Endothelial cell of umbilical vein (primary cell): ENCODE data around the gene RNLS. TPM values are rescaled to one million over a fixed set of nuclear protein-coding genes. Genes with fewer than 3 reads are reported as not detected.

Source experiments
- BruUV-seq: library from RNA; stranded (reverse); fragments of 400-500 nt; replicated peaks from 2 replicates; lab custom pipeline; 2021; lab: Mats Ljungman, UMichigan
- CTCF ChIA-PET: fragments of 300-600, 350-600 bp; sonication (Branson Sonifier 250); formaldehyde crosslinking; loops from one replicate; lab custom pipeline; 2021; ENCODE audit warnings: antibody characterized with exemption, inconsistent platforms; lab: Charles Lee
- POLR2A ChIA-PET: fragments of 300-600, 350-600 bp; sonication (Branson Sonifier 250); formaldehyde crosslinking; loops from one replicate; lab custom pipeline; 2021; ENCODE audit warnings: antibody characterized with exemption, inconsistent platforms; lab: Charles Lee
- DNase-seq: peaks from one replicate; pipeline ENCODE4 v3.0.0-alpha.2; 2011; ENCODE audit warnings: low read depth, low spot score
- FAIRE-seq: peaks from 2 replicates; lab custom pipeline; 2011; peaks lifted over from hg19 to GRCh38; lab: Jason Lieb, UNC
- H2AFZ ChIP-seq: 2 replicates; pipeline ENCODE4 v1.6.0; 2012; ENCODE audit warnings: low read depth, low read length, control low read depth, inconsistent platforms
- H3K27ac ChIP-seq: 2 replicates; pipeline ENCODE4 v1.5.1; 2011; ENCODE audit warnings: low read depth, mild to moderate bottlenecking, control low read depth, low read length, moderate library complexity; ENCODE audit not compliant: insufficient read depth
- H3K27me3 ChIP-seq, 2 experiments: 2 replicates each; pipeline versions ENCODE4 v1.6.0 to v1.6.1; 2011; ENCODE audit warnings: low read length in 2 of 2, mixed read lengths in 1 of 2; ENCODE audit not compliant: control insufficient read depth in 2 of 2, insufficient read depth in 2 of 2
- H3K36me3 ChIP-seq, 2 experiments: 2 replicates in 1 of 2; 3 replicates in 1 of 2; pipeline ENCODE4 v1.5.1; 2011; ENCODE audit warnings: low read length in 2 of 2, mild to moderate bottlenecking in 1 of 2, moderate library complexity in 1 of 2; ENCODE audit not compliant: control insufficient read depth in 2 of 2, insufficient read depth in 2 of 2; ENCODE audit errors: extremely low read depth in 1 of 2
- H3K4me1 ChIP-seq: 3 replicates; pipeline ENCODE4 v1.5.1; 2011; ENCODE audit warnings: mild to moderate bottlenecking, low read length; ENCODE audit not compliant: control insufficient read depth, insufficient read depth; ENCODE audit errors: extremely low read depth
- H3K4me2 ChIP-seq: 2 replicates; pipeline ENCODE4 v1.6.1; 2011; ENCODE audit warnings: low read length, control low read depth, mixed read lengths; ENCODE audit not compliant: insufficient read depth
- H3K4me3 ChIP-seq, 3 experiments: fragments of 200-600 bp in 1 of 3; sonication (generic), shearing (Covaris generic) in 1 of 3; replicated peaks in 1 of 3; 2 replicates each; pipeline ENCODE4 v1.5.1; 2011 to 2016; ENCODE audit warnings: control low read depth in 3 of 3, low read length in 3 of 3, mild to moderate bottlenecking in 2 of 3, inconsistent platforms in 1 of 3, low read depth in 1 of 3, moderate library complexity in 1 of 3; ENCODE audit not compliant: insufficient read depth in 1 of 3
- H3K79me2 ChIP-seq: 2 replicates; pipeline ENCODE4 v1.6.0; 2012; ENCODE audit warnings: low read length, inconsistent platforms; ENCODE audit not compliant: control insufficient read depth, insufficient read depth
- H3K9ac ChIP-seq: replicated peaks from 2 replicates; pipeline ENCODE3; 2011; ENCODE audit warnings: low read length, control low read depth; ENCODE audit not compliant: insufficient read depth; ENCODE audit errors: extremely low read depth
- H3K9me1 ChIP-seq: replicated peaks from 3 replicates; pipeline ENCODE4 v1.6.0; 2011; ENCODE audit warnings: mild to moderate bottlenecking, low read length; ENCODE audit not compliant: control insufficient read depth, insufficient read depth; ENCODE audit errors: extremely low read depth
- H3K9me3 ChIP-seq: replicated peaks from 2 replicates; pipeline ENCODE4 v1.5.1; 2012; ENCODE audit warnings: low read length, inconsistent platforms; ENCODE audit not compliant: control insufficient read depth, insufficient read depth
- H4K20me1 ChIP-seq: replicated peaks from 2 replicates; pipeline ENCODE3; 2011; ENCODE audit warnings: mild to moderate bottlenecking, low read length; ENCODE audit not compliant: control insufficient read depth, insufficient read depth; ENCODE audit errors: extremely low read depth
- CTCF ChIP-seq, 2 donors: IDR thresholded peaks; 1 replicate in 1 of 2; 2 replicates in 1 of 2; pipeline ENCODE4 v1.5.1; 2011; ENCODE audit warnings: low read length in 2 of 2, mild to moderate bottlenecking in 2 of 2, moderate library complexity in 2 of 2, control low read depth in 1 of 2, inconsistent platforms in 1 of 2, low read depth in 1 of 2; ENCODE audit not compliant: insufficient read depth in 1 of 2; ENCODE audit errors: extremely low read depth in 1 of 2
- EZH2 ChIP-seq: IDR thresholded peaks from 2 replicates; pipeline ENCODE4 v1.6.1; 2012; ENCODE audit warnings: borderline replicate concordance, low read depth, mild to moderate bottlenecking, moderate library complexity, low read length, inconsistent platforms; ENCODE audit not compliant: severe bottlenecking
- FOS ChIP-seq: IDR thresholded peaks from 2 replicates; pipeline ENCODE4 v1.6.1; 2011; ENCODE audit warnings: mild to moderate bottlenecking, low read length, moderate library complexity, borderline replicate concordance; ENCODE audit not compliant: insufficient read depth
- GATA2 ChIP-seq: IDR thresholded peaks from 2 replicates; pipeline ENCODE4 v1.7.0; 2011; ENCODE audit warnings: low read depth, mild to moderate bottlenecking, moderate library complexity, mixed read lengths, low read length; ENCODE audit not compliant: insufficient read length, insufficient read depth
- JUN ChIP-seq: IDR thresholded peaks from 2 replicates; pipeline ENCODE4 v1.6.1; 2011; ENCODE audit warnings: borderline replicate concordance, low read depth; ENCODE audit not compliant: insufficient read length, insufficient read depth
- MAX ChIP-seq: IDR thresholded peaks from 2 replicates; pipeline ENCODE4 v1.6.1; 2011; ENCODE audit not compliant: insufficient read depth, insufficient read length
- MYC ChIP-seq: IDR thresholded peaks from one replicate; pipeline ENCODE4 v1.6.1; 2011; ENCODE audit warnings: mild to moderate bottlenecking, low read depth, low read length
- POLR2A ChIP-seq: IDR thresholded peaks from 2 replicates; pipeline ENCODE4 v1.6.1; 2012; ENCODE audit warnings: low read depth, mild to moderate bottlenecking, control low read depth, low read length
- POLR2AphosphoS5 ChIP-seq: IDR thresholded peaks from 2 replicates; pipeline ENCODE4 v1.6.1; 2012; ENCODE audit warnings: low read depth, mild to moderate bottlenecking, control low read depth, low read length, moderate library complexity; ENCODE audit not compliant: insufficient read depth
- dilution Hi-C: fragments of 300-500 bp; cut with MboI; formaldehyde crosslinking; loops from one replicate; pipeline ENCODE4 v1.15.0; 2019; ENCODE audit warnings: low sequenced_read_pairs; ENCODE audit not compliant: extremely low pct_ligation_motif_present
- intact Hi-C: fragments of 100-400 bp; cut with micrococcal nuclease; formaldehyde crosslinking; loops from one replicate; pipeline ENCODE4 v1.10.0; 2022
- polyA plus RNA-seq, 4 experiments: library from polyadenylated mRNA; depleted of rRNA in 3 of 4; stranded (reverse) in 3 of 4; unstranded in 1 of 4; fragments of >200 nt; gene quantifications; 2 replicates each; pipeline versions ENCODE4 v1.2.1 to v1.2.3, GENCODE V29; 2011 to 2012; ENCODE audit warnings: missing spikeins in 1 of 4
- total RNA-seq: library from RNA; stranded (reverse); gene quantifications from 2 replicates; pipeline ENCODE4 v1.2.3, GENCODE V29; 2021

The RNLS gene
- total and polyA plus RNA-seq, 2 donors (not counting 3 experiments of a cell fraction or from before 2014, with no cell fraction given) = 2.5 to 4.6 TPM

GRCh38 chr10:88404133-88404532 lies 179.0 kb downstream of the RNLS start:
- BruUV-seq = no TSS peak
- intact Hi-C loops = no loop called here
- CTCF ChIA-PET = interaction anchor here (0.9 to 4.5 kb wide), 2 partner anchors 15 to 149 kb away, joined by 3 to 35 read pairs; no protein-coding TSS in a partner anchor

More at GRCh38 chr10:88404133-88404532, 179.0 kb downstream of the RNLS start:
- H3K4me1 ChIP-seq = no peaks in the 10 kb centered on the region
- no peak overlapping the region for H3K9ac ChIP-seq
- no peaks in the 10 kb centered on the region for H3K79me2 ChIP-seq
- no peak for DNase-seq
- no peak overlapping the region for H3K4me2 ChIP-seq
- no peaks in the 10 kb centered on the region for H3K9me3 ChIP-seq
- H3K27ac ChIP-seq = no peak overlapping the region
- H3K9me1 ChIP-seq = no peaks in the 10 kb centered on the region
- no peak overlapping the region for H3K4me3 ChIP-seq
- no peak overlapping the region for H2AFZ ChIP-seq
- H3K36me3 ChIP-seq = no peaks in the 10 kb centered on the region
- FAIRE-seq = no peak
- H3K27me3 ChIP-seq = no peaks in the 10 kb centered on the region
- dilution Hi-C loops = no loop called here
- POLR2A ChIA-PET = no interaction called here
- no peaks in the 10 kb centered on the region for H4K20me1 ChIP-seq
- TF ChIP-seq MAX = no peak
- no peak for TF ChIP-seq POLR2AphosphoS5
- TF ChIP-seq EZH2 = no peak
- TF ChIP-seq POLR2A = no peak
- no peak for TF ChIP-seq CTCF (IDR thresholded peaks at IDR 0.05; ENCODE audit: extremely low read depth in 1 of 2, insufficient read depth in 1 of 2, low read depth in 1 of 2, low read length in 2 of 2)
- TF ChIP-seq FOS = no peak
- no peak for TF ChIP-seq GATA2
- no peak for TF ChIP-seq MYC
- TF ChIP-seq JUN = no peak
